Spleen (tissue), 11 donors: ENCODE results near the gene SYNGR1. TPM values are rescaled to one million over a fixed set of nuclear protein-coding genes. Genes with fewer than 3 reads are reported as not detected.

Experiments
- DNase-seq: peaks from one replicate; pipeline ENCODE4 v3.0.0-alpha.2; 2020
- H3K27ac ChIP-seq, 8 donors: fragments of 200-600 bp; sonication (generic) in 7 of 8; 1 replicate in 4 of 8; 2 replicates in 4 of 8; pipeline versions ENCODE4 v1.5.0 to v1.8.0; 2016 to 2021; ENCODE audit warnings: inconsistent platforms in 4 of 8, mild to moderate bottlenecking in 4 of 8, moderate library complexity in 1 of 8
- H3K27me3 ChIP-seq, 7 donors: fragments of 200-600 bp; sonication (generic) in 6 of 7; replicated peaks in 1 of 7; 1 replicate in 4 of 7; 2 replicates in 3 of 7; pipeline versions ENCODE4 v1.5.0 to v1.8.0; 2016 to 2021; ENCODE audit warnings: inconsistent platforms in 3 of 7, mild to moderate bottlenecking in 1 of 7
- H3K36me3 ChIP-seq, 6 donors: fragments of 200-600 bp; sonication (generic) in 5 of 6; 1 replicate in 4 of 6; 2 replicates in 2 of 6; pipeline versions ENCODE4 v1.5.0 to v1.8.0; 2016 to 2021; ENCODE audit warnings: inconsistent platforms in 2 of 6
- H3K4me1 ChIP-seq, 6 donors: fragments of 200-600 bp; sonication (generic) in 5 of 6; 1 replicate in 3 of 6; 2 replicates in 3 of 6; pipeline versions ENCODE4 v1.5.0 to v1.8.0; 2016 to 2021; ENCODE audit warnings: inconsistent platforms in 3 of 6
- H3K4me3 ChIP-seq, 8 donors: fragments of 200-600 bp; sonication (generic) in 7 of 8; 1 replicate in 4 of 8; 2 replicates in 4 of 8; pipeline versions ENCODE4 v1.5.0 to v1.8.0; 2016 to 2021; ENCODE audit warnings: inconsistent platforms in 4 of 8, mild to moderate bottlenecking in 4 of 8, moderate library complexity in 2 of 8
- H3K9me3 ChIP-seq, 8 donors: fragments of 200-600 bp; sonication (generic) in 7 of 8; 1 replicate in 4 of 8; 2 replicates in 4 of 8; pipeline versions ENCODE4 v1.5.0 to v1.8.0; 2016 to 2021; ENCODE audit warnings: inconsistent platforms in 4 of 8
- POLR2A ChIP-seq, 3 donors: fragments of 450-650 bp; IDR thresholded peaks; one replicate each; pipeline ENCODE4 v1.5.1; 2017; ENCODE audit warnings: antibody characterized with exemption in 3 of 3, mild to moderate bottlenecking in 1 of 3
- POLR2AphosphoS5 ChIP-seq, 3 donors: sonication (generic); formaldehyde crosslinking; IDR thresholded peaks; one replicate each; pipeline ENCODE4 v1.5.1; 2017; ENCODE audit warnings: antibody characterized with exemption in 3 of 3
- WGBS, 5 donors: extraction: QIAGEN DNeasy Blood & Tissue Kit in 3 of 5; methylation state at CpG; one replicate each; pipeline versions ENCODE4 v1.1.5 to v1.1.7; 2013 to 2018; 5-methylcytosine and 5-hydroxymethylcytosine counted together
- intact Hi-C: fragments of 100-400 bp; cut with DNase I; formaldehyde crosslinking; loops from one replicate; pipeline ENCODE4 v1.15.0; 2023; ENCODE audit warnings: low total_unique reads
- polyA plus RNA-seq, 3 donors: library from polyadenylated mRNA; stranded (reverse); fragments of 200-250 nt; gene quantifications; one replicate each; pipeline ENCODE4 v1.2.1, GENCODE V29; 2013
- total RNA-seq, 7 donors: library from RNA; depleted of rRNA in 3 of 7; stranded (reverse); fragments of >200 nt in 3 of 7; fragmentation: NEBNext Ultra II Directional in 4 of 7; extraction: Animal tissue kit (Norgen Biotek cat#: 25700) in 4 of 7; gene quantifications; one replicate each; pipeline versions ENCODE4 v1.1.0 to v1.2.1, GENCODE V29; 2016 to 2021
- TF ChIP-seq, protein P1 (sequence below), 11 experiments: fragments of 200-600 bp in 7 of 11; fragments of 450-650 bp in 4 of 11; sonication (generic) in 4 of 11; IDR thresholded peaks in 8 of 11; conservative IDR thresholded peaks in 3 of 11; 1 replicate in 7 of 11; 2 replicates in 4 of 11; pipeline versions ENCODE4 v1.4.0 to v1.8.0; 2016 to 2021; ENCODE audit warnings: antibody characterized with exemption in 11 of 11, inconsistent platforms in 4 of 11, mild to moderate bottlenecking in 1 of 11
- donor health status: healthy with polysubstance abuse.
- donor health status: DM: no; HTN: no; CAD: no; lungs with moderate emphysema.
- donor health status: DM: no; HTN: no; CAD: no.
- donor health status: Bipolar disorder and iron deficiency.
- donor health status: healthy.
- donor health status: DM: no; HTN: no; CAD: no.
- donor health status: DM: yes; HTN: yes; CAD: no.

Gene SYNGR1
- total and polyA plus RNA-seq, 10 donors = 8.0 to 35.1 (median 13.3) TPM

DNA sequence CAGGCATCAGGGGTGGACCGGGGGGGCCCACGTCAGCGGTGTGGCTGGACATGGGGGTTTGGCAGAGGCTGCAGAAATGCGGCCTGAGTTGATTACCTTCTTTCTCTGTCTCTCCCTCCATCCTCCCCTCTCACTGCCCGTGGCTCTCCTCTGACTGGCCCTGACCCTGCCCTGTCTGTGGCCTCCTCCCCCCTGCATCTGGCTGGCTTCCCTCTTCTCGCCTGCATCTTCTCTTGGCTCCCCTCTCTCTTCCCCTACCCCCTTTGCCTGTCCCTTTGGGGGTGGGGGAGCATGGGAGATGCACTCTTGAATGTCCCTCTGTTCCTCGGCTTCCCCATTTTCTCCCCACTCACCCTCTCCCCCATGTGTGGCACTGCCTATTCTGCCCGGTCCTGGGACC lies 25.9 kb downstream of the SYNGR1 start:
- no peaks in the 10 kb centered on the region for H3K4me1 ChIP-seq
- 68 to 85% (median 78%) methylated on average over 8 of the region's 8 CpGs for WGBS, 5 donors
- intact Hi-C loops = no loop called here
- peaks cover 0 to 13% (median 7%) of the 10 kb centered on the region in 8 donors for H3K9me3 ChIP-seq
- H3K36me3 ChIP-seq = peaks cover 0 to 40% (median 3%) of the 10 kb centered on the region in 6 donors
- TF ChIP-seq, protein P1, sequence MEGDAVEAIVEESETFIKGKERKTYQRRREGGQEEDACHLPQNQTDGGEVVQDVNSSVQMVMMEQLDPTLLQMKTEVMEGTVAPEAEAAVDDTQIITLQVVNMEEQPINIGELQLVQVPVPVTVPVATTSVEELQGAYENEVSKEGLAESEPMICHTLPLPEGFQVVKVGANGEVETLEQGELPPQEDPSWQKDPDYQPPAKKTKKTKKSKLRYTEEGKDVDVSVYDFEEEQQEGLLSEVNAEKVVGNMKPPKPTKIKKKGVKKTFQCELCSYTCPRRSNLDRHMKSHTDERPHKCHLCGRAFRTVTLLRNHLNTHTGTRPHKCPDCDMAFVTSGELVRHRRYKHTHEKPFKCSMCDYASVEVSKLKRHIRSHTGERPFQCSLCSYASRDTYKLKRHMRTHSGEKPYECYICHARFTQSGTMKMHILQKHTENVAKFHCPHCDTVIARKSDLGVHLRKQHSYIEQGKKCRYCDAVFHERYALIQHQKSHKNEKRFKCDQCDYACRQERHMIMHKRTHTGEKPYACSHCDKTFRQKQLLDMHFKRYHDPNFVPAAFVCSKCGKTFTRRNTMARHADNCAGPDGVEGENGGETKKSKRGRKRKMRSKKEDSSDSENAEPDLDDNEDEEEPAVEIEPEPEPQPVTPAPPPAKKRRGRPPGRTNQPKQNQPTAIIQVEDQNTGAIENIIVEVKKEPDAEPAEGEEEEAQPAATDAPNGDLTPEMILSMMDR (IDR thresholded peaks at IDR 0.05 in 8 of 11, conservative IDR thresholded peaks at IDR 0.05 in 3 of 11) = no peak
- no peak for TF ChIP-seq POLR2A (IDR thresholded peaks at IDR 0.05)
- no peak for TF ChIP-seq POLR2AphosphoS5 (IDR thresholded peaks at IDR 0.05)
- H3K4me3 ChIP-seq = no peak overlapping the region
- H3K27ac ChIP-seq = no peak overlapping the region
- H3K27me3 ChIP-seq = no peaks in the 10 kb centered on the region
- no peak for DNase-seq

DNA sequence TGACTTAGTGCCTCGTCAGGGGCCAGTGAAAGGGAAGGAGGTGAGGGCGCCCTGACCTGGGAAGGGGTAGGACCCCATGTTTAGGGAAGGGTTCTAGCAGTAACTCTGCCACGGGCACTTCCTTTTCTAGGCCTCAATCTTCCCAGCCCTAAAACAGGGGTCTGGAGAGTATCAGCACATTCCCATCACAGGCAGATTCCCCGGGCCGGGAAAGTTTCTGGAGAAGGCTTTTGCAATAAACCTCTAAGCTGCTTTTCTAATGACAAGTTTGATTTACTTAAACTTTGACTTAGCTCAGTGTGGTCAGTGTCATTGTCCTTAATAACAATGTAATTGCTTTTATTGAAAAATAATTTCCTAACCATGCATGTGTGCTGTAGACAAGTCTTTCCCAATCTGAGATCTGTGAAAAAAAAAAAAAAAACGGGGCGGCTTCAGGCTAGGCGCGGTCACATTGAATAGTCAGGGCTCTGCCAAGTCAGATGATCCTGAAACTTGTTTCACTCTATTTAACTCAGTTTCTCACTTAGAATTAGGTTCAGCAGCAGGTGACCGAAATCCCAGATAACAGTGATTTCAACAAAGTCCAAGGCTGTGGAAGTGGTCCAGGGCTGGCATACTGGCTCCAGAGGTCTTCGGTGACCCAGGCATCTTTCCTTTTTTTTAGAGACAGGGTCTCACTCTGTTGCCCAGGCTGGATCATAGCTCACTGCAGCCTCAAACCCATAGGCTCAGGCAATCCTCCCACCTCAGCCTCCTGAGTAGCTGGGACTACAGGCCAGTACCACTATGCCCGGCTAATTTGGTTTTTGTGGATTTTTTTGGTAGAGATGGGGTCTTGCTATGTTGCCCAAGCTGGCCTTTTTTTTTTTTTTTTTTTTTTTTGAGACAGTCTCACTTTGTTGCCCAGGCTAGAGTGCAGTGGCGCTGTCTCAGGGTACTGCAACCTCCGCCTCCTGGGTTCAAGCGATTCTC lies 30.3 kb downstream of the SYNGR1 start:
- Histone ChIP-seq H3K27ac (no peak overlapping the region), H3K27me3 (peaks cover 0 to 4% (median 0%) of the 10 kb centered on the region in 7 donors), H3K4me1 (no peaks in the 10 kb centered on the region), H3K36me3 (peaks cover 0 to 35% (median 2%) of the 10 kb centered on the region in 6 donors), H3K9me3 (no peaks in the 10 kb centered on the region), H3K4me3 (no peak overlapping the region)
- no peak for TF ChIP-seq POLR2A (IDR thresholded peaks at IDR 0.05)
- TF ChIP-seq, protein P1 (IDR thresholded peaks at IDR 0.05 in 8 of 11, conservative IDR thresholded peaks at IDR 0.05 in 3 of 11) = no peak
- TF ChIP-seq POLR2AphosphoS5 (IDR thresholded peaks at IDR 0.05) = no peak
- 87 to 92% (median 88%) methylated on average over 15 of the region's 15 CpGs for WGBS, 5 donors
- DNase-seq = no peak
- intact Hi-C loops = no loop called here

DNA sequence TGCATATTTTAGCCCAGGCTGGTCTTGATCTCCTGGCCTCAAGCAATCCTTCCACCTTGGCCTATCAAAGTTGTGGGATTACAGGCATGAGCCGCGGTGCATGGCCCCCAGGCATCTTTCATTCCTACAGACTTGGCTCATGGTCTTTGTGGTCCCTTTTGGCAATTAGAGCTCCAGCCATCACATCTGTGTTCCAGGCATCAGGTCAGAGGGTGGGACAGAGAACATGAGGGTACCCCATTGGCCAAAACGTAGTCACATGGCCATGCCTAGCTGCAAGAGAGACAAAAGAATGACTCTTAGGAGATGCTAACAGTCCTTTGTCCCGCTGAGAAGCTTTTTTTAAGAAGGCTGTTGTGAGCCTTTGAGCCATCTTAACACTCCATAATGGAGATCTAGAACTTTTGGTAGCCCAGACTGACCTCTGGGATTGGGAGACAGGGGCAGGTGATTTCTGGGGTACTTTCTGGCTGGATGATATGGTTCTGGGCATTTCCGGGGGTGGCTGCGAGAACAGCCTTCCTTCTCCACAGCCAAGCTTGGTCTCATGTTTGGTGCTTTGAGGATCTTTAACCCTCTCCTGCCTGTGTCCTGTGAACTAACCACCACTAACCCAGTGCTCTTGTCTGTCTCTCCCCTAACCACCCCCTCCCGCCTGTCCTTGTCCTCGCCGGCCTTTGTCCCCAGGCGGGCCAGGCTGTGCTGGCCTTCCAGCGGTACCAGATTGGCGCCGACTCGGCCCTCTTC lies 31.4 kb downstream of the SYNGR1 start:
- TF ChIP-seq POLR2A (IDR thresholded peaks at IDR 0.05) (no peak), POLR2AphosphoS5 (IDR thresholded peaks at IDR 0.05) (no peak)
- TF ChIP-seq, protein P1 (IDR thresholded peaks at IDR 0.05 in 8 of 11, conservative IDR thresholded peaks at IDR 0.05 in 3 of 11) = no peak
- 82 to 91% (median 87%) methylated on average over 13 to 14 of the region's 14 CpGs for WGBS, 5 donors

More for the DNA sequence above, 31.4 kb downstream of the SYNGR1 start:
- Histone ChIP-seq H3K4me1 (no peaks in the 10 kb centered on the region), H3K4me3 (no peak overlapping the region), H3K36me3 (peaks cover 0 to 30% (median 0%) of the 10 kb centered on the region in 6 donors), H3K27ac (no peak overlapping the region), H3K9me3 (no peaks in the 10 kb centered on the region), H3K27me3 (peaks cover 0 to 4% (median 0%) of the 10 kb centered on the region in 7 donors)
- intact Hi-C loops = no loop called here
- DNase-seq = no peak
